Measurements from ENCODE around the gene OR11H1.
"Not testable (repeated sequence)": the region's sequence is repeated elsewhere in the genome, so short reads cannot be mapped to it uniquely, and the experiment has no call there.

OR11H1 gene

DNA sequence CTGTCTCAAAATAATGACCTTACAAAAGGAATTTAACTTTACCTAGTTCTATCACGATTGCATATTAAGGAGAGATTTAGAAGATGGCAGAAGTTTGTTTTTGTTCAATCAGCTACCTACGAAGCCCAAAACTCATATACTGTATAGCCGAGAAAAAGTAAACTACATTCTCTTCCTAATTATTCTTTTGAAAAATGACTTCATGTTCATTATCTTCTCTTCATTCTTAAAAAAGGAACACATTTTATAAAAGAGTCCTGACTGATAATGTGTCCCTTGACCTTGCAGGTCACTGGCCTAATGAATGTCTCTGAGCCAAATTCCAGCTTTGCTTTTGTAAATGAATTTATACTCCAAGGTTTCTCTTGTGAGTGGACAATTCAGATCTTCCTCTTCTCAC is at the start of gene OR11H1:
Gene OR11H1 (plus strand): TSS at position 301 of the 400 bp plus-strand sequence. CDS start 0 bp downstream, at position 301.
- not testable (repeated sequence) for DNase-seq (ENCODE audit: low spot score)

DNA sequence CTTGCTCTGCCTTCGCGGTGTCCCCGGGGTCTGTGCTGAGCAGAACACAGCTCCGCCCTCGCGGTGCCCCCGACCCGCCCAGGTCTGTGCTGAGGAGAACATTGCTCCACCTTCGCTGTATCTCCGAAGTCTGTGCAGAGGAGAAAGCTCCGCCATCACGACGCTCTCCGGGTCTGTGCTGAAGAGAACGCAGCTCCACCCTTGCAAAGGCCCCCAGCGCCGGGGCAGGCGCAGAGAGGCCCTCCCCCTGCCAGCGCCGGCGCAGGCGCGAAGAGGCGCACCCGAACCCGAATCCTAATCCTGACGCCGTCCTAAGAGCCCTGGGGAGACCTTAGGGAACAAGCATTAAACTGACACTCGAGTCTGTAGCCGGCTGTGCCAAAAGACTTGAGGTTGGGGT is 18.0 kb upstream of the OR11H1 start:
- not testable (repeated sequence) for DNase-seq (ENCODE audit: low spot score)

DNA sequence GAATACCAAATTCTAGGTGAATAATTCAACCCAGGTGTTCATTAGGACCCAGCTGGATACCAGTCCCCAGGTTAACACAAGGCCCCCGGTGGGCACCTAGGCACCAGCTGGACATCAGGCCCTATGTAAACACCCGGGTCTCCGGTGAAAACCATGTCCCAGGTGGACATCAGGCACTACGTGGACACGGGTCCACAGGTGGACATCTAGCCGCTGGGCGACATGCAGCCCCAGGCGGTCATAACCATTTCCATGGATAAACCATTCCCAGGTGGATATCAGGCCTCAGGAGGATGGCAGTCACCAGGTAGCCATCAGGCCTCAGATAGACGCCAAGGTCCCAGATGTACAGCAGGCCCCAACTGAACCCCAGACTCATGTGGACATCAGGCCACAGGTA is 12.1 kb upstream of the OR11H1 start:
- DNase-seq (ENCODE audit: low spot score): not testable (repeated sequence)

DNA sequence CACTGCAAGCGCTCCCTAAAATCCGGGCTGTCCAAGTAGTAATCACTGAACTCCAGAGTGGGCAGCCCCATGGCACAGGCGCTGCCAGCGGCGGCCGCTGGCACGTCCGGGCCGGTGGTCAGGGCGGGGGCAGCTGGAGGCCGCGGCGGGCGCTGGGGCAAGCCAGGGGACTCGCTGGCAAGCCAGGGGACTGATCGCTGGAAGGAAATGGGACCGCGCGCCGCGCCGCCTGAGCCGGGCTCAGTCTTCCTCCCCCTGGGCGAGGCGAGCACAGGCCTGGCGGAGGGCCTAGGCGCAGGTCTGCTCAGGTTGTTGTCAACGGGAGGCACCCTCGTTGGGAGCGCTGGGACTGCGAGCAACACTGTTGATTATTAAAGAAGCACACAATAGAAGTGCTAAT is 25.8 kb downstream of the OR11H1 start:
- DNase-seq (ENCODE audit: low spot score): not testable (repeated sequence)

GRCh38 chr22:15563461-15563860 is 35.5 kb downstream of the OR11H1 start:
- not testable (repeated sequence) for DNase-seq (ENCODE audit: low spot score)

DNA sequence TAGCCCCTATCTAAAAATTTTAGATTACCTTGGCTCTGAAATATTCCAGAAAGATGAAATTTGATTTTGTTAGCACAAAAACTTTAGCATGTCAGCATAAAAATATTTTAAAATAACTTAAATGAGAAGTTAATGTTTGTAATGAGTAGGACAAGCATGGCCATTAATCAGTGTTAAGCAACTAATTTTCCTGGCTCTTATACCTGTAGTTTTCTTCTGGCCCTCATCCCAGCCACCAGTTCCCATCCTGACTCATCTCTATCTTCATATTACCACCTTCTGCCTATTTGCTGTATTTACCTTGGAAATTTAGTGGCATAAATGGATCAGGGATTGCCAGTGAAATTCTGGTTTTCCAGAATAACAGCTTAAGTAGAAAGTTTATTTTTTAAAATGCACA is 37.1 kb downstream of the OR11H1 start:
- DNase-seq (ENCODE audit: low spot score): not testable (repeated sequence)

All from kidney capillary endothelial cell (primary cell).